Measurements from ENCODE around the gene CELF4. TPM values are rescaled to one million over a fixed set of nuclear protein-coding genes. Genes with fewer than 3 reads are reported as not detected.

The CELF4 gene
- total and polyA plus RNA-seq, 2 donors (not counting 3 experiments of a cell fraction or from before 2014, with no cell fraction given), result not detected

DNA sequence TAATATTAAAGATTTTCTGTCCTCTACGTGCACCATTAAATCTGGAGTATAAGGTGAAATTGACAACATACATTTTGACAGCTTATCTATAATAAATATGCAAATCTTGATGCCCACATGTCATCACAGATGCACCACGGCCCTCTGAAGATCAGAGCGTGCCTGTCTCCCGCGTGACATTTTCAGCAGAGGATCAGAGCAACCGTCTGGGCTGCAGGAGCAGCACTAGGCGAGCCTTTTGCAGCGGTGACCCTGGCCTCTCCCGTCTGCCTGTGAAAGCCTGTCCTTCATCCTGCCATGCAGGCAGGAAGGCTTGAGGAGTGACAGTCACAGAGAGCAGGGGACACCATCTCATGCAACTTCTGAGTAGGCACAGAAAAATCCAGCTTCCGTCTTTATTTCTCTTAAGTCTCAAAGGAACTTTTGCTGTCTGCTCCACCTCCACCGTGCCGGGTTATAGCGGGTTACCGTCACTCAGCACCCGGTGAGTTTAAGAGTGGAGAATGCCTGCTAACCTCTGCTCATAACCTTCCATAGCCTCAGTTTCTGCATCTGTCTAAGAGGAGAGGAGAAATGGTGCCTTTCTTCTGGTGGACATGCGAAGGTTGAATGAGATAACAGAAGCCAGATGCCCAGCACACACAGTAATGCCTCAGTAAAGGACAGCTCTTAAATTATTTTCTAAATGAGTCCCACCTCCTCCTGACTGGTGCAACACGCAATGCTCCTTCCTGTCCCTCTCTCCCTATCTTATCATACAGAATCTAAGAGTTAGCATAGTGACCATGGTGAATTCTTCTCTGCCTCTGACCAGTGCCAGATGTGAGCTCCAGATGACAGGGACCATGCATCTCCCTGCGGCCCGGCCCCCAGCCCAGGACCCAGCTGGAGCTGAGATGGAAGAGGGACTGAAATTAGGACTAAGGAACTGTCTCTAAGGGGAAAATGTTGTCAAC, 43.8 kb downstream of the CELF4 start:
- dilution Hi-C loops (cut with MboI; ENCODE audit: extremely low pct_ligation_motif_present, low sequenced_read_pairs), result no loop called here

More for the DNA sequence above, 43.8 kb downstream of the CELF4 start:
- Histone ChIP-seq H3K27ac (ENCODE audit: insufficient read depth, low read depth, low read length) (no peak overlapping the region), H3K27me3 (ENCODE audit: control insufficient read depth in 2 of 2, insufficient read depth in 2 of 2, low read length in 2 of 2) (peaks cover 19 to 24% of the 10 kb centered on the region in 2 experiments), H3K4me2 (ENCODE audit: insufficient read depth, low read length) (no peak overlapping the region), H3K4me1 (ENCODE audit: control insufficient read depth, extremely low read depth, insufficient read depth, low read length) (no peaks in the 10 kb centered on the region), H3K9me1 (replicated peaks; ENCODE audit: control insufficient read depth, extremely low read depth, insufficient read depth, low read length) (no peaks in the 10 kb centered on the region), H3K9me3 (replicated peaks; ENCODE audit: control insufficient read depth, insufficient read depth, low read length) (no peaks in the 10 kb centered on the region), H3K36me3 (ENCODE audit: control insufficient read depth in 2 of 2, extremely low read depth in 1 of 2, insufficient read depth in 2 of 2, low read length in 2 of 2) (no peaks in the 10 kb centered on the region), H2AFZ (ENCODE audit: low read depth, low read length) (no peak overlapping the region), H4K20me1 (replicated peaks; ENCODE audit: control insufficient read depth, extremely low read depth, insufficient read depth, low read length) (no peaks in the 10 kb centered on the region), H3K4me3 (replicated peaks in 1 of 3; ENCODE audit: insufficient read depth in 1 of 3, low read depth in 1 of 3, low read length in 3 of 3) (no peak overlapping the region), H3K9ac (replicated peaks; ENCODE audit: extremely low read depth, insufficient read depth, low read length) (no peak overlapping the region), H3K79me2 (ENCODE audit: control insufficient read depth, insufficient read depth, low read length) (no peaks in the 10 kb centered on the region)
- POLR2A ChIA-PET, result no interaction called here
- DNase-seq (ENCODE audit: low read depth, low spot score), result no peak
- FAIRE-seq, result no peak
- intact Hi-C loops (cut with micrococcal nuclease), result no loop called here
- no TSS peak for BruUV-seq (replicated peaks)
- TF ChIP-seq FOS (IDR thresholded peaks at IDR 0.05; ENCODE audit: borderline replicate concordance, insufficient read depth, low read length) (no peak), GATA2 (IDR thresholded peaks at IDR 0.05; ENCODE audit: insufficient read depth, insufficient read length, low read depth, low read length) (no peak), POLR2AphosphoS5 (IDR thresholded peaks at IDR 0.05; ENCODE audit: insufficient read depth, low read depth, low read length) (no peak), JUN (IDR thresholded peaks at IDR 0.05; ENCODE audit: borderline replicate concordance, insufficient read depth, insufficient read length, low read depth) (no peak), EZH2 (IDR thresholded peaks at IDR 0.05; ENCODE audit: borderline replicate concordance, low read depth, low read length, severe bottlenecking) (no peak), MYC (IDR thresholded peaks at IDR 0.05; ENCODE audit: low read depth, low read length) (no peak), POLR2A (IDR thresholded peaks at IDR 0.05; ENCODE audit: low read depth, low read length) (no peak)
- TF ChIP-seq, protein P1, sequence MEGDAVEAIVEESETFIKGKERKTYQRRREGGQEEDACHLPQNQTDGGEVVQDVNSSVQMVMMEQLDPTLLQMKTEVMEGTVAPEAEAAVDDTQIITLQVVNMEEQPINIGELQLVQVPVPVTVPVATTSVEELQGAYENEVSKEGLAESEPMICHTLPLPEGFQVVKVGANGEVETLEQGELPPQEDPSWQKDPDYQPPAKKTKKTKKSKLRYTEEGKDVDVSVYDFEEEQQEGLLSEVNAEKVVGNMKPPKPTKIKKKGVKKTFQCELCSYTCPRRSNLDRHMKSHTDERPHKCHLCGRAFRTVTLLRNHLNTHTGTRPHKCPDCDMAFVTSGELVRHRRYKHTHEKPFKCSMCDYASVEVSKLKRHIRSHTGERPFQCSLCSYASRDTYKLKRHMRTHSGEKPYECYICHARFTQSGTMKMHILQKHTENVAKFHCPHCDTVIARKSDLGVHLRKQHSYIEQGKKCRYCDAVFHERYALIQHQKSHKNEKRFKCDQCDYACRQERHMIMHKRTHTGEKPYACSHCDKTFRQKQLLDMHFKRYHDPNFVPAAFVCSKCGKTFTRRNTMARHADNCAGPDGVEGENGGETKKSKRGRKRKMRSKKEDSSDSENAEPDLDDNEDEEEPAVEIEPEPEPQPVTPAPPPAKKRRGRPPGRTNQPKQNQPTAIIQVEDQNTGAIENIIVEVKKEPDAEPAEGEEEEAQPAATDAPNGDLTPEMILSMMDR (IDR thresholded peaks at IDR 0.05; ENCODE audit: extremely low read depth in 1 of 2, insufficient read depth in 1 of 2, low read depth in 1 of 2, low read length in 2 of 2), result no peak
- TF ChIP-seq, protein P2, sequence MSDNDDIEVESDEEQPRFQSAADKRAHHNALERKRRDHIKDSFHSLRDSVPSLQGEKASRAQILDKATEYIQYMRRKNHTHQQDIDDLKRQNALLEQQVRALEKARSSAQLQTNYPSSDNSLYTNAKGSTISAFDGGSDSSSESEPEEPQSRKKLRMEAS (IDR thresholded peaks at IDR 0.05; ENCODE audit: insufficient read depth, insufficient read length), result no peak
- CTCF ChIA-PET, result no interaction called here
